Uterus (tissue), 4 donors: Measurements from ENCODE around the gene SMARCA2. TPM values are rescaled to one million over a fixed set of nuclear protein-coding genes. Genes with fewer than 3 reads are reported as not detected.

ENCODE experiments used
- DNase-seq, 2 donors: peaks; one replicate each; pipeline ENCODE4 v3.0.0-alpha.2; 2019 to 2020
- H3K27ac ChIP-seq, 2 donors: fragments of 200-600 bp; sonication (generic); 1 replicate in 1 of 2; 2 replicates in 1 of 2; pipeline ENCODE4 v1.5.1; 2016 to 2018
- H3K27me3 ChIP-seq, 2 donors: fragments of 200-600 bp; sonication (generic); one replicate each; pipeline ENCODE4 v1.5.1; 2018 to 2019; ENCODE audit warnings: control low read depth in 1 of 2
- H3K36me3 ChIP-seq, 2 donors: fragments of 200-600 bp; sonication (generic); one replicate each; pipeline ENCODE4 v1.5.1; 2019; ENCODE audit warnings: control low read depth in 1 of 2
- H3K4me1 ChIP-seq, 2 donors: fragments of 200-600 bp; sonication (generic); one replicate each; pipeline ENCODE4 v1.5.1; 2018 to 2019; ENCODE audit warnings: control low read depth in 1 of 2
- H3K4me3 ChIP-seq, 2 donors: fragments of 200-600 bp; sonication (generic); 1 replicate in 1 of 2; 2 replicates in 1 of 2; pipeline ENCODE4 v1.5.1; 2018 to 2019; ENCODE audit warnings: mild to moderate bottlenecking in 1 of 2
- H3K9me3 ChIP-seq, 2 donors: fragments of 200-600 bp; sonication (generic); one replicate each; pipeline ENCODE4 v1.5.1; 2019; ENCODE audit warnings: control low read depth in 1 of 2
- CTCF ChIP-seq, 4 experiments: fragments of 200-600 bp in 2 of 4; fragments of 450-650 bp in 2 of 4; sonication (generic) in 2 of 4; IDR thresholded peaks; one replicate each; pipeline ENCODE4 v1.5.1; 2016 to 2019; ENCODE audit warnings: antibody characterized with exemption in 4 of 4, mild to moderate bottlenecking in 2 of 4, moderate library complexity in 1 of 4
- POLR2A ChIP-seq, 2 donors: fragments of 450-650 bp; IDR thresholded peaks; one replicate each; pipeline ENCODE4 v1.6.1; 2016; ENCODE audit warnings: antibody characterized with exemption in 2 of 2, mild to moderate bottlenecking in 1 of 2, moderate library complexity in 1 of 2
- intact Hi-C: fragments of 100-400 bp; cut with DNase I; formaldehyde crosslinking; loops from one replicate; pipeline ENCODE4 v1.15.1; 2023; ENCODE audit warnings: low total_unique reads
- total RNA-seq, 4 donors: library from RNA; depleted of rRNA in 3 of 4; stranded (reverse); fragments of >200 nt in 3 of 4; gene quantifications; one replicate each; pipeline versions ENCODE4 v1.1.0 to v1.2.4, GENCODE V29; 2014 to 2023
- donor health status: DM: yes; HTN: yes; CAD: no.

SMARCA2 gene
- total RNA-seq, 4 donors from 2014 or later, result 51.7 to 251 (median 214) TPM

DNA sequence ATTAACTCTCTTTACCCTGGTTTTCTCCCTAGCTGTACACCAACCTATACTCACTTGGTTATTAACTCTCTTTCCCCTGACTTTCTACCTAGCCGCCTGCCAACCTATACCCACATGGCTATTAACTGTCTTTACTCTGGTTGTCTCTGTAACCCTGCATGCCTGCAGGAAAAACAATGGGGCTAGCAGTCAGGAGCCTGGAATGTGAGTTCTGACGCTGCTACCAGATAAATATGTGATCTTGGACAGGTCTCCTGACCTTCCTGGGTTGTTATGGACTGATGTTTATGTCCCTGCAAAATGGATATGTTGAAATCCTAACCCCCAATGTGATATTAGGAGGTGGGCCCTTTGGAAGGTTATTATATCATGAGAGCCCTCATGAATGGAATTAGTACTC, 119.2 kb downstream of the SMARCA2 start:
- intact Hi-C loops, result no loop called here
- H3K9me3 ChIP-seq, result no peaks in the 10 kb centered on the region
- TF ChIP-seq POLR2A (IDR thresholded peaks at IDR 0.05) (no peak), CTCF (IDR thresholded peaks at IDR 0.05) (no peak)
- no peaks in the 10 kb centered on the region for H3K4me1 ChIP-seq
- H3K4me3 ChIP-seq, result no peak overlapping the region
- no peak overlapping the region for H3K27ac ChIP-seq
- no peak for DNase-seq
- no peaks in the 10 kb centered on the region for H3K27me3 ChIP-seq
- no peaks in the 10 kb centered on the region for H3K36me3 ChIP-seq

GRCh38 chr9:2138646-2139045, 123.5 kb downstream of the SMARCA2 start:
- Histone ChIP-seq H3K4me3 (no peak overlapping the region), H3K36me3 (no peaks in the 10 kb centered on the region), H3K27me3 (no peaks in the 10 kb centered on the region), H3K27ac (no peak overlapping the region), H3K9me3 (no peaks in the 10 kb centered on the region), H3K4me1 (no peaks in the 10 kb centered on the region)
- DNase-seq, result no peak
- intact Hi-C loops, result no loop called here
- TF ChIP-seq CTCF (IDR thresholded peaks at IDR 0.05) (no peak), POLR2A (IDR thresholded peaks at IDR 0.05) (no peak)

GRCh38 chr9:2140600-2141223, 125.6 kb downstream of the SMARCA2 start:
- Histone ChIP-seq H3K36me3 (no peaks in the 10 kb centered on the region), H3K4me3 (no peak overlapping the region), H3K27me3 (no peaks in the 10 kb centered on the region), H3K27ac (no peak overlapping the region), H3K9me3 (no peaks in the 10 kb centered on the region), H3K4me1 (no peaks in the 10 kb centered on the region)
- DNase-seq, result no peak
- TF ChIP-seq CTCF (IDR thresholded peaks at IDR 0.05), result no peak
- TF ChIP-seq POLR2A (IDR thresholded peaks at IDR 0.05), result no peak
- intact Hi-C loops, result no loop called here

GRCh38 chr9:2142212-2142611, 127.1 kb downstream of the SMARCA2 start:
- DNase-seq, result no peak
- intact Hi-C loops, result no loop called here
- Histone ChIP-seq H3K36me3 (no peaks in the 10 kb centered on the region), H3K27me3 (no peaks in the 10 kb centered on the region), H3K4me1 (no peaks in the 10 kb centered on the region), H3K4me3 (no peak overlapping the region), H3K9me3 (no peaks in the 10 kb centered on the region), H3K27ac (no peak overlapping the region)
- no peak for TF ChIP-seq POLR2A (IDR thresholded peaks at IDR 0.05)
- TF ChIP-seq CTCF (IDR thresholded peaks at IDR 0.05), result no peak

GRCh38 chr9:2144619-2145018, 129.5 kb downstream of the SMARCA2 start:
- no peak for TF ChIP-seq POLR2A (IDR thresholded peaks at IDR 0.05)
- TF ChIP-seq CTCF (IDR thresholded peaks at IDR 0.05), result no peak
- no peak overlapping the region for H3K27ac ChIP-seq
- no peak overlapping the region for H3K4me3 ChIP-seq
- H3K4me1 ChIP-seq, result no peaks in the 10 kb centered on the region
- no peak for DNase-seq
- intact Hi-C loops, result no loop called here
- H3K9me3 ChIP-seq, result no peaks in the 10 kb centered on the region
- H3K27me3 ChIP-seq, result no peaks in the 10 kb centered on the region
- H3K36me3 ChIP-seq, result no peaks in the 10 kb centered on the region
